GM19452 (cell line): ENCODE results near the gene ALK.

Source experiments
- ATAC-seq: cut with Tn5 transposase; IDR thresholded peaks from one replicate; pipeline ENCODE4 v1.9.1; 2021; ENCODE audit not compliant: unreplicated experiment

Gene ALK

DNA sequence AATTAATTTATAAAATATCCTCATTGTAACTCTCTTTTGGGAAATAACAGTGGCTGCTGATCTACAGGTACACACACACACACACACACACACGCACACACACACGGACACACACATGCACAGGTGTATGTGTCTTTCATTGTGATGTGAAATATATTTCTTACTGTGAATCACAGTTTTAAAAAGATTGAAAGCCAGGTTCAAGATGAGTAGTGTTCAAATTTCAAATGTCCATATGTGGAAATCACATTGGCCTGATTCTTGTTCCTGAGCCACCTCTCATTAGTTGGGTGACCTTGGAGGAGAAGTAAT, 372.4 kb downstream of the ALK start:
- ATAC-seq, result no peak

DNA sequence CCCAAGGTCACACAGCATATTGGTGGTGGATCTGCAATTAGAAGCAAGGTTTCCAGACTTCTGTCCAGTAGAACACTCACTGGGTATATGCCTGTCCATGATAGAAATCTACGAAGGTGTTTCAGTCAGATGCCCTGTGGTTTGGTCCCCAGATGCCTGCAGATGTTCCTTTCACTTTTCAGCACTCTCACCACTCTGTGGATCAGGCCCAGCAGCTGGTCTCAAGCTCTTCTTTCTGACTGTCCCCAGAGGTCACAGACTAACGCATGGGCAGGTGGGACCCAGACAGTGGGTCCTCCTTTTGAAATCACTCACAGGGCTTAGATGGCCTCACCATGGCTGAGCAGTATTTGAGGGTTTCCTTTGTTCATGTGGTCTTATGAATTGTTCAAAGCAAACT, 376.5 kb downstream of the ALK start:
- no peak for ATAC-seq

DNA sequence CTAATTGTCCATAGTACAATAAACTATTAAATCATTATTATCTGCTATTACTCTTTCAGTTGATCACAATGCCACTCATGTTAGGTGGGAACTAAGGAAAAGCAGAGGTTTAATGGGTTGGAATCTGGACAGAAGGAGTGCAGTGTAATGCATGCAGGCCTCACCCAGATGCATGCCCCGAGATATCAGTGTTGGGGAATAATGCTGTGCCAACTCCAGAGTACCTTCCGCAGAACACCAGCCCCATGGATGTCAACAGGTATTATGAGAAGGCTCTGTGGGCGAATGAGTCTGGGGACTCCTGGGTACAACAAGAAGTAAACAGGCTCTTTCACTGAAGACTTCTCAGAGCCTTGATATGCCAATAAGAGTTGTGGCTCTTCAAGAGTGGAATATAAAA, 377.4 kb downstream of the ALK start:
- no peak for ATAC-seq

DNA sequence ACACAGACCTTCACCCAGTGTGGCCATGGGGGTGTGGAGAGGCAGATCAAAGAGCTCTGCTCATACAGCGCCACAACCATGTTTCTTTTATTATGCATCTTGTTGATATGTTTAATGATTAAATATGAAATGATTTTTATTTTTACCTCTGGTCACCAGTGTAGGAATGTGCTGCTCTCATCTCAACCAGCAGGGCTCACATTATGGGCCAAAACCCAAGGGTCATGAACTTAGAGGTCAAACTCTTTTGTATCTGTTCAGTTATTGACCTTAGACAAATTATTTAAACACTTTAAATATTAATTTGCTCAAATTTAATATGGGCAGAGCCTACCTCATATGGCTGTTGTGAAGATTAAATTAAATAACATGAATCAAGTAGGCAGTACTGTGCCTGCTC, 386.2 kb downstream of the ALK start:
- ATAC-seq, result no peak

DNA sequence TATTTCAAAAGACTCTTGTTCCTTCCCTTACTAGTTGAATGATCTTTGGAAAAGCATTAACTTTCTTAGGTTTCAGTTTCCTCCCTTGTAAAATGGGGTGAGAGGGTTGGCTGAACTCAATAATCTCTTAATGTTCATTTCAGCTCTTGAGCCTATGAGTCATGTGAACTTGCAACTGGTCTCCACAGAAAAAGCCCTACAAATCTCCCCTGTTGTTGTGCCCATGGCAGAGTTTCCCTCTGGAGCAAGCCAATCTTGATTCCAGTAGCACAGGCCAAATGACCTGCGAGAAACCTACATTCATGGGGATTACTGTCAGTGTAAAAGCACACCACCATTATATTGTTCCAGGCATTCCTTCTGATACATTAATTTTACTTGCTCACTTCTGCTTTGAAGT, 388.9 kb downstream of the ALK start:
- ATAC-seq, result no peak

DNA sequence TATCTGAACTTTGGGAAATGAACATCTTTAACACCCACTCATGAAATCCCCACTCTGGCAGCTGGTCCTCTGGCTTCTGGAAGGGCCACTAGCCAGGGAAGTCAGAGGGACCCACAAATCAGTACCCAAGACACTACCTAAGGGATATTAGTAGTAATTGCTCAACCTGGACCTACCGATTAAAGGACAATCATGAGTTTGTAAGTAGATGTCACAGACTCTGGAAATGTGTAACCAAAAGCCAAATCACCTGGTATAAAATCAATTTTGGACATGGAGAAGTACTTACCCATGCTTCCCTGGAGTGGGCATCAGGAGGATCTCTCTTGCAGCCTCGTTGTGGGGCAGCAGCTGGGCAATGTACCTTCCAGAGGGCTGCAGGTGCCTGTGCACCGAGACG, 389.8 kb downstream of the ALK start:
- no peak for ATAC-seq

DNA sequence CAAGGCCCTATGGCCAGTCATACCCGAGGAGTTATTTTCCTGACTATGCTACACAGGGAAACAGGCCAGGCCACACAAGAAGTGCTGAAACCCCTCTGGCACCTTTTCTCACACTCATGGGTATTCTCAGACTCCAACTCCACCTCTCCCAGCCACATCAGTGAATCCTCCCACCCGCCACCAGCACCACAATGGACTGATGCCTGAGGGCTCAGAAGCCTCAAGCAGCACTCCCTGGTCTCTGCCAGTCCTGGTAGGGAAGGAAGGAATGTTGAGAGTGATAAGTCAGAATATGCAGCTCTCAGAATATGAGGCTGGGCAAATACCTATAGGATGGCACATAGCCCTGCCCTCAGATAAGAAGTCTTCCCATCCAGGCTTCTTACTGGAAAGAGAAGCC, 391.1 kb downstream of the ALK start:
- ATAC-seq, result no peak

DNA sequence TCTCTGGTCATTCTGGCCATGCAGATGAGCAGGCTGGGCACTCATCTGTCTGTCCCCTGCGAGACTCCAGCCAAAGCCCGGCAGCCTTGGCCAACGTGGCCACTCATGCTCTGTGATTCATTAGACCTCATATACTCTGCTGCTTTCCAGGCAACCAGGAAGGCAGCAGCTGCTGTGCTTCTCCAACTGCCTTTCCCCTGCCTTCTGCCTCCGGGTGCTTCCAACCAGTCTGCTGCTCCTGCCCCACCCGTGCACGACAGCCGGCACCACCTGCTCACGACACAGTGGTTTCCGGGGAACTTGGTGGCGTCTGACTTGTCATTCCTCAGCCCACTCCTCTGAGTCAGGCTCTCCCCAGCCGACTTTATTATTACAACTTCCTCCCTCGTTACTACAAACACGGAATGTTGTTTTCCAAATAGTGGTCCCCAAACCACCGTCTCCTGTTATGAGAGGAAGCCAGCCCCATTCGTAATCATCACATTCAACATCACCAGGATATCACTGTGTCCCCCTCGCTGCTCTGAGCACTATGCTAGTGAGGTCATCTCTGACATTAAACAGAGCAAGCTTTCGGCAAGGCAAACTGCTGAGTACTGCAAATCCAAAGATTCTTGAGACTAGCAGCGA, 392.4 kb downstream of the ALK start:
- ATAC-seq, result no peak

DNA sequence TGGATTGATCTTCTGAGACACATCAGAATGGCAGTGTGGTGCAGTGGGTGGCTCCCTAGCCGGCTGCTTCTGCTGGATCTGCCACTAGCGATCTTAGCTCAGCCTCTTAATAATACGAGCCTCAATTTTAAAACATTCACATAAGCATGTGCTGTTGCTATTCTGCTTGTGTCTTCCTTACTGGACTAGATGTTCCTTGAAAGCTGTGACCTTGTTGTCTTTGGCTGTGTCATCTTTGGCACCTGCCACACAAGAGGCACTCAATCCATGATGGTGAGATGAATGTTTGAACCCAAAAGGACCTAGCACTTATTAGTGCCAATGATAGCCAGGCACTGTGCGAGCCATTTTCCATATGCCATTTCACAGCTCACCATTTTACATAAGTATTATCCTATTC, 393.0 kb downstream of the ALK start:
- no peak for ATAC-seq

DNA sequence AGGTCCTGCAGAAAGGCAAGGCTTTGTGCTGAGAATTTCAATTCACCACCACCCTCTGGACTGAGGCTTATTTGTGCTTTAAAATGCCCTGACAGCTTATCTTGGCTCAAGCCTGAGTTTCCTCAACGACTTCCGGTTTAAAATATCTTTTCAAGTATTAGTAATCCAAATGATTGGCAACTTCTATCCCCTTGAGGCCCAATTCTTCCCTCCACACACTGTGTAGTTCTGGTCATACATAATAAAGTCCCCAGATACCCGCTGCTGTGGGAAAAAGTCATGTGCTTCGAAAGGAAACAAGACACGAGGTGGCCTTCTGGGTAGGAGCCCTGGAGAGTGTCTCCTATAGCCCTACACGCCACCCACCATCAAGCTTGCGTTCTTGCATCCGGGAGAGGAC, 393.4 kb downstream of the ALK start:
- no peak for ATAC-seq

DNA sequence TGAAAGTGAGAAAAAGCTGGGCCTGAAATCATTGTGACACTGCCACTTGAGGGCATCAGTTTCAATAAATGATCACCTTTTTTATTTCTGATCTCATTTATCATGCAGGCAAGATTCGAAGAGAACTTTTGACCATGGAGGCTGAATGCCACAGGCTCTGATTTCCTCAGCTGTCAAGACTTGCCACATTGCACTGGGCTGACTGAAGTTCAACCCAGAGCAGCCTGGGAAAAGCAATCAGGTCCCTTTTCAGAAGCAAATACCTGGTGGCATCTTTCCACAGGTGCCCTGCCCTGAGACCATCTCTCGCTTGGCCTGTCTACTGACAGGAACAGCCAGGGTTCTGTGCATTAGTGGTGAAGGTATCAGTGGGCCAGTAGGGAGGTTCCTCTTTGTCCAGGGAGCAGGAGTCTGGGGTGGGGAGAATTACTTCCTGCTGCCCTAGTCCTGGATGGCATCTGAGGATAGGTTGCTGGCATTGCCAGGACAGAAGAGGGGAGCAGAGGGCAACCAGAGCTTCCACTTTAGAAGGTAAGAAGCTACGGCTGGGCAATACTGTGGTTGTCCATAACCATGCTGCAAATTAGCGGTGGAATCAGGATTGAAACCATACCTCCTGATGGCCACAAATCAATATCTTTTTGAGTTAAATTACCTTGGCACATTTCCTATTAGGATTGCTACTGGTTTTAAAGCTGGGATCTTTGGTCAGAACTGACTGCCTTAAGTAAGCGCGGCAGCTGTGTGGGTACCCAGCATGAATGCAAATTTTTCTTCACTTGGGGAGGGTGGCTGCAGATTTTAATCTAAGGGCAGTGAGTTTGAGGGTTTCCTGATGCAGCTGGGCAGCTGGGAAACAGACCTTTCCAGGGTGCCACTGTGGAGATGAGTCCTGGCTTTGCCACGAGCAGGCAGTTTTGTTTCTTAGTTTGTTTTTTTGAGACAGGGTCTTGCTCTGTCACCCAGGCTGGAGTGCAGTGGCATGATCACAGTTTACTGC, 394.5 kb downstream of the ALK start:
- ATAC-seq, result no peak

DNA sequence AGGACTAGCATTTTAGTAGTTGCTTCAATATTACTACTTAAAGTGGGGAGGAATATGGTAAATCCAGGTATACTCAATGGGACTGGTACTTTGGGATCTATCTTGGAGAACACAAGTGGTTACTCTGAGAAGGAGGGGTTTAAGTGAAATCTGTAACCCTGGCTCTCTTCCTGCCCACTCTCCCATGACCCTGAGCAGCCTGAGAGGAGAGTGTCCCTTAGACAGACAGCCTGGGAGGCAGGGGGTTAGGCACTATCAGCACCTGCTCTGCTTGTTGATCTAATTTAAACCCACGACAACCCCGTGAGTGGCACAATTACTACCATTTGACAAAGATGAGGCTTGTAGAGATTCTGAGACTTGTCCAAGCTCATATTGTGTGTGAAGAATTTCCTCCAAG, 395.5 kb downstream of the ALK start:
- no peak for ATAC-seq

DNA sequence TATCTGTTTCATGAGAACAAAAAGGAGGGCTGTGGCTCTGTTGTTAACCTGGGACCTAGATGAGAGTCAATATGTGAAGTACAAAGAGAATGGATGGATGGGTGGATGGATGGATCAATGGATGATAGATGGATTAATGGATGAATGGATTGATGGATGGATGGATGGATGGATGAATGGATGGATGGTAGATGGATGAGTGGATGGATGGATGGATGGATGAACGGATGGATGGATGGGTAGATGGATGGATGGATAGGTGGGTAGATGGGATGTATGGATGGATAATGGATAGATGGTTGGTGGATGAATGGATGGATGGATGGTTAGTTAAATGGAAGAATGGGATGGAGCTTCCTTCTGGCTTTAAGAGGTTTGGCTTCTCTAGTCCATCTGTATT, 396.7 kb downstream of the ALK start:
- ATAC-seq, result no peak

DNA sequence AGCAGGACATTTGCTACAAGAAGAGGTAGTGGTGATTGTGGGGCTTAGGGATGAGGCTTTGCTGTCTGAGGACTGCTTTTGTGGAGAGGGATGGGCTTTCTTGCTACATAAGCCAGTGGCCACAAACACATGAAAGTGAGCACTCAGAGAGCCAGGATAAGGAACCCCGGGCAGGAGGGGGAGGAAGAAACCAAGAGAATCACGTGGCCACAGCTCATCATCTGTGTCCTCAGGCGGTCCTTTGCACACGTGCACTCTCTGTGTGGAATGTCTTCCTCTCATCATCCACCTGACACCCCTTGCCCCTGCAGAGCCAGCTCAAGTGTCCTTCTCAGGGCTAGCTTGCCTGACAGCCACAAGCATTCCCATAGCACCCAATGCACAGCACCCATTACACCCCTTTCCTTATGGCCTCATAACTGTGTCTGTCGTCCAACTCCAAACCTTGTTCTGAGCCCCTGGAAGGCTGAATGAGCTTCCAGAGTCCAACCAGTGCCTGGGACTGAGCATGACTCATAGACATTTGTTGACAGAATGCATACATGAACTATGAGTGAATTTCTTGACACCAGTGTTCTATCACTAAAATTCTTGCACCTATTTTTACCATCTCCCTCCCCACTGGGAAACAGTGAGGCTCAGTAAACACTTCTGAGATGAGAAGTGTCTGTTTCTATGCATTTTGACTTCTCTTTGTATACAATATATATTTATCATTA, 398.3 kb downstream of the ALK start:
- no peak for ATAC-seq

DNA sequence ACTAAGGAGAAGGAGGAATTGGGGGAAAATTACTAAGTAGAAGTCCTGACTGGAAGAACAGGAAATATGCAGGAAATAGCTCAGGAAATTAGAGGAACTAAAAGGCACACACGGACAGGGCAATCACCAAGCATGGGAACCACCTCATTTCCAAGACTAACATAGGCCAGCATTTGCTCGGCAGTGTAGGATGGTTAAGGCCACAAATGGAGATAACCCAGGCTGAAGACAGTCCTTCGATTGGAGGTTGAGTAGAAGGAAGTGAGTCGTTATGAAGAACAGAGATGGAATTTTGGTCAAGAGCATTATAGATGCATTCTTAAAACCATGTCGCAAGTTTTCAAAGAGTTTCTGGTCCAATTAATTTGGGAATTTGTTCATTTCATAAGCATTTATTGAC, 401.4 kb downstream of the ALK start:
- ATAC-seq, result no peak

DNA sequence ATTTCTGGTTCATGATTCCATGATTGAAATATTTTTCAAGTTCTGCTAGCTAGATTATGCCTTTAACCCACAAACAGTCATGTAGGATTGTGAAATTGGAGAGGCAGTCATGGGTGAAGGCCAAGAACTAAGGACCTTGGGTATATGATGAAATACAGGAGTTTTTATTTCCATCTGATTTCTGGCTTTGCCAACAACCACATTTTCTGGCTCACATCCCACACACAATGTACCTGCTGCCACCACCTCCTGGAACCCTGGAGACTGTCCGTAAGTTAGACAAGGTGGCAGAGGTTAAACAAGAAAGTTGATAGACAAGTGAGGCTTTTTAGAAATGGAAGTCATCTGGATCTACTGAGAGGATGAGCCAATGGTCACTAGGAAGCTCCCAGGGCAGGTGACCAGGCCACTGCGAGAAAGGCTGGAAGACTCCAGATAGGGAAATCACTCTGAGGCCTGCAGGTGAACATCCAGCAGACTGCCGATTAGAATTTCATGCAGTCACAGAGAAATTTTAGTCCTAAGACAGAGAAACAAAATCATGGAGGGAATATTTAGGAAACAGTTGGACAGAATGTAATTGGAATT, 402.0 kb downstream of the ALK start:
- ATAC-seq, result no peak

DNA sequence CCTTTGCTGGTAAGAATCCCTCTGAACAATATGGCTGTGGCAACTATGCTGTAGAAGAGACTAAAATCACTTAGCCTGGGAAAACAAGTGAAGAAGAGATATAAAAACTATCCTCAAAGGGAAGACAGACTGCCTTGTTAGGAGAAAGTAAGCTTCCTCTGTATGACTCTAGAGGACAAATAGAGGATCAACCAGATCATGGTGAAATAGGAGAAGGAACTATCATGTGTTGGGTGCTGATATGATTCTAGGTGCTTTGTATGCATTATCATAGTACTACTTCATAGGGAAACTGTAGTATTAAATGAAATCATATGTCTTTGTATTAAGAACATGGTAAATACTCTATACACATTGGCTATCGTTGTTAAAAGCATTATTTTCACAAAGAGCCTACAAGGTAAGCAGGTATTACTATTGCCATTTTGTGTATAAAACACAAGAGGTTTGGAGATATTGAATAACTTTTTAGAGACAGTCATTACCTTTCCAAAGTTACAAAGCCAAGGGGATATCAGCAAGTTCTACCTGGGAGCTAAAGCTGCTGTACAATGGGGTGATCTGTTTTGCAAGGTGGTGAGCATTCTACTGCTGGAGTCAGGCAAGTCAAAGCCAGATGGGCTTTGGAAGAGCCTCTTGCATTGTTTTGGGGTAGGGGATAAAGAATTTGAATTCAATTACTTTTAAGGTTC, 402.6 kb downstream of the ALK start:
- no peak for ATAC-seq

DNA sequence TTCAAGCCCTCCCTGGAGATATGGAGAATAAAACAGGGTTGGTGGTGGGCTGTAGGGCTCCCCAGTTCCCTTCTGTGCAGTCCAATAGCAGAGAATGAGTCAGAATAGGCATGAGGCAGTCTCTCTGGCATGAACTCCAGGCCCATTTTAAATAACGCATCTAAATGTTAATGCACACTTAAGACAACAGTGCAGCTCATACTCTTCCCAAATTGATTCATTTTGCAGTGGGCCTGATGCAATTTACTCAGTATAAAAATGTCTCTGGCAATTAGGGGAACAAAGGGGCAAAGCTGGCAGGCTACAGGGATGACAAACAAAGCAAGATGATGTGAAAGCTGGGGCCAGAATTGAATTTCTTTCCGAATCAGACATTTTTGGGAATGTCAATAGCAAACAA, 403.4 kb downstream of the ALK start:
- no peak for ATAC-seq

DNA sequence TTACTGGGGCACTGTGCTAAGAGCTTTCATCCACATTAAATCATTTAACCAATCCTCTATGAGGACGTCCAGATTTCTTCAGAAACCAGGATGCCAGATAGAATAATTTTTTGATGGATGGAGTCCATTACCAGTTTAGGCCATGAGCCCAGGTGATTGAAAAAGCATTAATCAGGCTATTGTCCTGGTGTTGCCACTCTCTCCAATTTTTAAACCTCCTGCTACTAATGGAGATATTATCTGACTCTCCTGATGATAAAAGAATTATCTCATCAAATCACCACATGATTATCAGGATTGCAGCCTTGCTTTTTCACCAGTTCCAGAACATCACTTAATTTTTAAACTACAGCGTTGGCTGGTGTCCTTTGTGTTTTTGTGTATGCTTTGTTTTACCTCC, 404.0 kb downstream of the ALK start:
- ATAC-seq, result no peak

DNA sequence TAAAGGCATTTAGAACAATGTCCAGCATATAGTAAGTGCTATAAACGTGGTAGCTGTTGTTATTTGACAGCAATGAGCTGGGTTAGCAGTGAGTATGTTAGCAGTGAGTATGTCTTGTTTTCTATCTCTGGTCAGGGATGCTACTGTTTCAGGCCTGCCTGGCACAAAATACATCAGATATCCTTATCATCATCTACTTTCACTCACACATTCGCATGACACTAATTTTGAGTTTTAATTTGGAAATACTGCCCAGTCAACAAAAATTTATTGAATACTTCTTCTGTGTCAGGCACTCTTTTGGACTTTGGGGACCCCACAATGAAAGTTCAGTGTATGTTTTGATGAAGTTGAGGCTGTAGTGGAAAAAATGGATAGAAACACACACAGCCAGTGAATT, 404.6 kb downstream of the ALK start:
- ATAC-seq, result no peak

DNA sequence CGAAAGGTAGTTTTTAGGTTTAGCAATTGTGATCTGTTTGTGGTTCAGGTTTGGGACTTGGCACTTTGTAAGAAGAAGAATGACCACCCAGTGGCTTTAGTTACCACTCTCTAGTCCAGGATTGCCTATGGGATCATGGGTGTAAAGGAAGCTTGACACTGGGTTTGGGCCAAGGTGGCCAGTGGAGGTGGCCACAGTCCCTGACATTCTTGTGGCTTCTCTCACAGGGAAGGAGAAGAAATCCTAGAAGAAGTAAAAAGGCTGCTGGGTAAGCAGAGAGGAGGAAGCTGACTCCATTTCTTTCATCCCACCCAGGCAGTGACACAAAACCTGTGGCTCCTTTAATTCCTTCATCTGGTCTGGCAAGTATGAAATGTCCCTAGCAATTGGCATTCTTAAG, 411.5 kb downstream of the ALK start:
- no peak for ATAC-seq
